H1 (cell line): Measurements from ENCODE around the gene KLHL33. TPM values are rescaled to one million over a fixed set of nuclear protein-coding genes. Genes with fewer than 3 reads are reported as not detected.
A peak's percentile ranks its signal among the peaks of the same experiment; 100 is the strongest.

Experiments used
- CTCF ChIA-PET: fragments of 300-600 bp; sonication (Branson Sonifier 250); formaldehyde crosslinking; loops from one replicate; lab custom pipeline; 2021; ENCODE audit not compliant: partially characterized antibody; lab: Charles Lee
- POLR2A ChIA-PET: fragments of 300-600 bp; sonication (Branson Sonifier 250); formaldehyde crosslinking; loops from one replicate; lab custom pipeline; 2021; ENCODE audit warnings: inconsistent platforms; ENCODE audit not compliant: partially characterized antibody; lab: Charles Lee
- DNase-seq, 2 experiments: peaks; one replicate each; pipeline versions ENCODE4 v3.0.0 to v3.0.0-alpha.2; 2010 to 2022; ENCODE audit warnings: low spot score in 2 of 2, low read depth in 1 of 2, mixed read lengths in 1 of 2
- FAIRE-seq: peaks from 2 replicates; lab custom pipeline; 2011; peaks lifted over from hg19 to GRCh38; lab: Jason Lieb, UNC
- H2AFZ ChIP-seq: 2 replicates; pipeline ENCODE4 v1.8.1; 2012; ENCODE audit warnings: low read length, inconsistent platforms
- H2AK5ac ChIP-seq: 2 replicates; pipeline ENCODE4 v1.6.1; 2013; ENCODE audit warnings: low read depth, low read length
- H2BK120ac ChIP-seq: replicated peaks from 2 replicates; pipeline ENCODE3; 2013; ENCODE audit warnings: low read depth, low read length, inconsistent platforms
- H2BK12ac ChIP-seq: 2 replicates; pipeline ENCODE4 v1.6.1; 2013; ENCODE audit warnings: low read depth, low read length
- H2BK15ac ChIP-seq: 2 replicates; pipeline ENCODE4 v1.6.1; 2013; ENCODE audit warnings: low read length
- H2BK20ac ChIP-seq: 2 replicates; pipeline ENCODE4 v1.6.1; 2013; ENCODE audit warnings: low read length
- H2BK5ac ChIP-seq: 2 replicates; pipeline ENCODE4 v1.6.1; 2013; ENCODE audit warnings: low read depth, low read length
- H3K14ac ChIP-seq: 2 replicates; pipeline ENCODE4 v1.6.1; 2013; ENCODE audit warnings: inconsistent platforms; ENCODE audit not compliant: insufficient read length
- H3K18ac ChIP-seq: 2 replicates; pipeline ENCODE4 v1.6.1; 2013; ENCODE audit warnings: low read length; ENCODE audit errors: extremely low read depth
- H3K23ac ChIP-seq: 2 replicates; pipeline ENCODE4 v1.6.1; 2013; ENCODE audit warnings: inconsistent platforms; ENCODE audit not compliant: insufficient read length
- H3K23me2 ChIP-seq: 2 replicates; pipeline ENCODE4 v1.6.1; 2013; ENCODE audit warnings: low read depth, low read length
- H3K27ac ChIP-seq: 2 replicates; pipeline ENCODE4 v1.6.1; 2011; ENCODE audit warnings: low read depth, low read length, inconsistent platforms
- H3K27me3 ChIP-seq, 4 experiments: replicated peaks in 1 of 4; 1 replicate in 1 of 4; 2 replicates in 3 of 4; pipeline versions ENCODE4 v1.6.1 to v1.8.1; 2011 to 2013; ENCODE audit warnings: low read length in 3 of 4, mild to moderate bottlenecking in 3 of 4, inconsistent platforms in 2 of 4, mixed read lengths in 2 of 4, moderate library complexity in 1 of 4; ENCODE audit not compliant: control insufficient read depth in 3 of 4, insufficient read depth in 3 of 4; ENCODE audit errors: extremely low read depth in 1 of 4
- H3K36me3 ChIP-seq, 4 experiments: 2 replicates each; pipeline versions ENCODE4 v1.6.1 to v1.8.1; 2011 to 2013; ENCODE audit warnings: mild to moderate bottlenecking in 4 of 4, low read length in 3 of 4, moderate library complexity in 2 of 4, control low read depth in 1 of 4, inconsistent platforms in 1 of 4; ENCODE audit not compliant: insufficient read depth in 4 of 4, control insufficient read depth in 2 of 4
- H3K4ac ChIP-seq: replicated peaks from 2 replicates; pipeline ENCODE3; 2013; ENCODE audit warnings: low read length, low read depth, mixed read lengths, inconsistent platforms; ENCODE audit not compliant: insufficient read length
- H3K4me1 ChIP-seq, 4 experiments: replicated peaks in 1 of 4; 1 replicate in 1 of 4; 2 replicates in 3 of 4; pipeline versions ENCODE4 v1.6.1 to v1.8.1; 2011 to 2013; ENCODE audit warnings: low read length in 3 of 4, inconsistent platforms in 2 of 4, mixed read lengths in 1 of 4; ENCODE audit not compliant: insufficient read depth in 4 of 4, control insufficient read depth in 3 of 4
- H3K4me2 ChIP-seq, 2 experiments: 2 replicates each; pipeline versions ENCODE4 v1.6.1 to v1.8.1; 2011 to 2013; ENCODE audit warnings: low read depth in 2 of 2, low read length in 2 of 2, control low read depth in 1 of 2, inconsistent platforms in 1 of 2, mild to moderate bottlenecking in 1 of 2; ENCODE audit not compliant: insufficient read depth in 1 of 2
- H3K4me3 ChIP-seq, 4 experiments: fragments of 200-600, 300-600 bp in 1 of 4; sonication (generic), shearing (Covaris generic), sonication (Bioruptor Twin) in 1 of 4; 2 replicates each; pipeline versions ENCODE4 v1.5.1 to v1.8.1; 2011 to 2016; ENCODE audit warnings: low read length in 4 of 4, low read depth in 3 of 4, control low read depth in 2 of 4, inconsistent platforms in 2 of 4, mild to moderate bottlenecking in 2 of 4, mixed read lengths in 1 of 4, moderate library complexity in 1 of 4; ENCODE audit not compliant: insufficient read depth in 2 of 4; ENCODE audit errors: extremely low read depth in 1 of 4
- H3K56ac ChIP-seq: replicated peaks from 2 replicates; pipeline ENCODE3; 2013; ENCODE audit warnings: low read depth, mild to moderate bottlenecking, mixed read lengths, low read length, inconsistent platforms; ENCODE audit not compliant: insufficient read length
- H3K79me1 ChIP-seq: 2 replicates; pipeline ENCODE4 v1.6.1; 2013; ENCODE audit warnings: low read depth, low read length, control low read depth
- H3K79me2 ChIP-seq, 2 experiments: 2 replicates each; pipeline versions ENCODE4 v1.6.1 to v1.8.1; 2012 to 2013; ENCODE audit warnings: low read length in 2 of 2, mild to moderate bottlenecking in 2 of 2, inconsistent platforms in 1 of 2; ENCODE audit not compliant: insufficient read depth in 2 of 2, control insufficient read depth in 1 of 2
- H3K9ac ChIP-seq, 4 experiments: replicated peaks in 1 of 4; 1 replicate in 1 of 4; 2 replicates in 3 of 4; pipeline versions ENCODE4 v1.6.1 to v1.8.1; 2011 to 2013; ENCODE audit warnings: low read depth in 3 of 4, low read length in 3 of 4, control low read depth in 2 of 4, mild to moderate bottlenecking in 2 of 4, moderate library complexity in 2 of 4, inconsistent platforms in 1 of 4; ENCODE audit errors: extremely low read depth in 1 of 4
- H3K9me3 ChIP-seq, 2 experiments: 2 replicates each; pipeline versions ENCODE4 v1.6.1 to v1.8.1; 2012 to 2013; ENCODE audit warnings: mild to moderate bottlenecking in 2 of 2, moderate library complexity in 2 of 2, control low read depth in 1 of 2, inconsistent platforms in 1 of 2, low read depth in 1 of 2, low read length in 1 of 2, mixed read lengths in 1 of 2; ENCODE audit not compliant: insufficient read depth in 2 of 2
- H4K20me1 ChIP-seq, 2 experiments: replicated peaks in 1 of 2; 2 replicates each; pipeline versions ENCODE3 to v1.8.1; 2011 to 2013; ENCODE audit warnings: inconsistent platforms in 2 of 2, low read length in 2 of 2, mild to moderate bottlenecking in 1 of 2; ENCODE audit not compliant: insufficient read depth in 2 of 2, control insufficient read depth in 1 of 2
- H4K5ac ChIP-seq: 2 replicates; pipeline ENCODE4 v1.6.1; 2013; ENCODE audit warnings: low read length, low read depth, mixed read lengths, inconsistent platforms; ENCODE audit not compliant: insufficient read length
- H4K8ac ChIP-seq: 2 replicates; pipeline ENCODE4 v1.8.0; 2013; ENCODE audit warnings: mild to moderate bottlenecking, moderate library complexity, low read length, inconsistent platforms; ENCODE audit not compliant: insufficient read depth; ENCODE audit errors: extremely low read depth
- H4K91ac ChIP-seq: replicated peaks from 2 replicates; pipeline ENCODE3; 2013; ENCODE audit warnings: low read length, mixed read lengths, inconsistent platforms; ENCODE audit not compliant: insufficient read length
- BRCA1 ChIP-seq: IDR thresholded peaks from 2 replicates; pipeline ENCODE4 v1.6.1; 2012; ENCODE audit warnings: low read depth, low read length, improper control_type of control experiment
- HDAC2 ChIP-seq, 2 experiments: fragments of 300-600 bp in 1 of 2; sonication (generic) in 1 of 2; IDR thresholded peaks; 2 replicates each; pipeline ENCODE4 v1.6.1; 2011 to 2012; ENCODE audit warnings: low read depth in 2 of 2, low read length in 2 of 2, mild to moderate bottlenecking in 2 of 2, moderate library complexity in 2 of 2, borderline replicate concordance in 1 of 2, inconsistent platforms in 1 of 2
- SAP30 ChIP-seq: fragments of 300-600 bp; sonication (generic); IDR thresholded peaks from 2 replicates; pipeline ENCODE4 v1.7.1; 2012; ENCODE audit warnings: low read length, moderate library complexity, mild to moderate bottlenecking, inconsistent platforms; ENCODE audit not compliant: insufficient read depth, insufficient replicate concordance
- TAF1 ChIP-seq: IDR thresholded peaks from 2 replicates; pipeline ENCODE4 v1.6.1; 2011; ENCODE audit warnings: mild to moderate bottlenecking, low read depth, low read length
- WGBS, 2 experiments: shearing (Covaris generic) in 1 of 2; methylation state at CpG; one replicate each; pipeline versions ENCODE4 v1.1.6 to v1.1.7; 2013 to 2015; ENCODE audit warnings: low lambda C conversion rate in 2 of 2, mixed read lengths in 2 of 2, inconsistent platforms in 1 of 2, low coverage in 1 of 2, missing lambda C conversion rate in 1 of 2; ENCODE audit not compliant: insufficient replicate concordance in 2 of 2, insufficient coverage in 1 of 2, insufficient read length in 1 of 2; ENCODE audit errors: extremely low coverage in 1 of 2, missing lambda C conversion rate in 1 of 2; 5-methylcytosine and 5-hydroxymethylcytosine counted together
- polyA plus RNA-seq, 7 experiments: library from polyadenylated mRNA; depleted of rRNA in 3 of 7; stranded (reverse) in 5 of 7; unstranded in 2 of 7; fragments of >200 nt in 5 of 7; fragments of 200-250 nt in 2 of 7; gene quantifications; 1 replicate in 5 of 7; 2 replicates in 1 of 7; 4 replicates in 1 of 7; pipeline versions ENCODE4 v1.2.1 to v1.2.3, GENCODE V29; 2011 to 2013; ENCODE audit warnings: missing spikeins in 2 of 7, mixed read lengths in 2 of 7
- total RNA-seq: library from RNA; stranded (reverse); fragmentation: NEBNext Ultra II Directional; extraction: Animal tissue kit (Norgen Biotek cat#: 25700); gene quantifications from 2 replicates; pipeline ENCODE4 v1.2.1, GENCODE V29; 2021

KLHL33 gene
- total and polyA plus RNA-seq, 2 of the 8 experiments (the other 6 are each of a cell fraction or from before 2014, with no cell fraction given), result 0.11 to 0.17 TPM

DNA sequence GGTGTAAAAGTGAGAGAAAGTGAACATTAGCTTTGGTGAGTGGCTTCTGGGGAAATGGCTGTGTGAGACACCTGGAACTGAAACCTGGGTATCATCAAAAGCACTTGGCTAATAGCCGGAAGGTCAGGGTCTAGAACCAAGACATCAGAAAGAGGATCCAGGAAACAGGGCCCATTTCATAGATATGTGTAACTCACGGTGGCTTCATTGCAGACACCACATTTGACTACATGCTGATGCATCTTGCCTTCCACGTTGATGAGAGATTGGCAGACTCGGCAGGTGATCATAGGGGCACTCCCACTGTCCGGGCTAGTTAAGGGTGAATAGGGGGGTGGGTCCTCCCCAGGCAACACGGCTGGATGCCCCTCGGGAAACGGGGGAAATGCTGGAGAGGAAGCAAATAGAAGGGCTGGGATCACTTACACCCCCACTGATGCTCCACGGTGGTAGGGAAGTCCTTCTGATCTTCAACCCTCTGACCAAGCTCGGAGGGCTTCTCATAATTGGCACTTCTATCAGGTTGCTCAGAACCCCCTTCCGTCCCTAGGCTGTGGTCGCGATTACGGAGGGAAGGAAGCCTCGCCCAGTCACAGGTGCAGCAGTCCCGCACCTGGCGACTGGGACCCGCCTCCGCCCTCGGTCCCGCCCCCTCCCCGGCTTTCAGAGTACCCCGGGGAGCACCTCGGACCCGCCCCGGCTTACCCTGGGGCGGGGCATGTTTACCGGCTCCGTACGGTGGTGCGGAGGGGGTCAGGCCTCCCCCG is 24.7 kb upstream of the KLHL33 start:
- Histone ChIP-seq H2BK120ac (no peak overlapping the region), H3K4me1 (peaks cover 0 to 10% (median 2%) of the 10 kb centered on the region in 4 experiments; a peak in 4 of 7 replicates), H3K23me2 (peaks cover 9% of the 10 kb centered on the region; the same call in 1 of the 2 replicates), H3K79me1 (peaks cover 6% of the 10 kb centered on the region), H4K8ac (peak overlapping the region; percentile 95; the same call in 1 of the 2 replicates), H2BK15ac (no peak overlapping the region), H3K9ac (peak overlapping the region; percentile 68 to 95 (median 71)), H2AFZ (no peak overlapping the region), H3K4ac (no peak overlapping the region), H4K91ac (no peak overlapping the region), H4K20me1 (peaks cover 0 to 12% of the 10 kb centered on the region in 2 experiments), H3K4me2 (peak overlapping the region; percentile 81 to 97), H2BK5ac (peak overlapping the region; percentile 77), H2BK20ac (no peak overlapping the region), H3K23ac (no peak overlapping the region), H3K9me3 (no peaks in the 10 kb centered on the region)
- ChIA-PET CTCF (interaction anchor here (0.8 to 1.4 kb wide), 2 partner anchors 145 to 148 kb away, joined by 3 read pairs; no protein-coding TSS in a partner anchor), POLR2A (interaction anchor here (0.6 to 3.2 kb wide), 11 partner anchors 8 to 128 kb away, joined by 3 to 25 read pairs (median 4); partner anchors contain the start of gene PARP2)
- WGBS, 2 experiments, result 33% methylated on average over 10 of the region's 32 CpGs; no CpG with 5 or more reads in 1 of the 2 experiments
- DNase-seq, result peak in 1 of 2 experiments; percentile 75
- TF ChIP-seq TAF1 (no peak), BRCA1 (no peak), HDAC2 (IDR thresholded peaks at IDR 0.05; ENCODE audit: borderline replicate concordance in 1 of 2, low read depth in 2 of 2, low read length in 2 of 2) (no peak), SAP30 (peak; percentile 43)
- TF ChIP-seq, all 59 proteins: peak for 1
- H3K79me2 ChIP-seq, result peaks cover 7 to 30% of the 10 kb centered on the region in 2 experiments
- H2AK5ac ChIP-seq, result no peak overlapping the region
- peak overlapping the region; percentile 85 for H3K27ac ChIP-seq
- H3K14ac ChIP-seq, result no peak overlapping the region
- no peak overlapping the region for H4K5ac ChIP-seq
- peak overlapping the region; percentile 77 for H3K56ac ChIP-seq
- H3K18ac ChIP-seq, result 0 out of 2 replicates have a peak overlapping the region, but pooled peaks have one; percentile 75
- H3K27me3 ChIP-seq, result no peaks in the 10 kb centered on the region; a peak in 1 of 7 replicates
- H3K4me3 ChIP-seq, result peak overlapping the region; percentile 71 to 87 (median 78)
- H2BK12ac ChIP-seq, result no peak overlapping the region
- peaks cover 16 to 40% (median 28%) of the 10 kb centered on the region in 4 experiments; a peak in 7 of 8 replicates for H3K36me3 ChIP-seq
- no peak for FAIRE-seq
